HG03520 (cell line): ENCODE results near the gene KCNMA1.

ENCODE experiments used
- ATAC-seq: cut with Tn5 transposase; IDR thresholded peaks from one replicate; pipeline ENCODE4 v1.9.1; 2021; ENCODE audit warnings: mild to moderate bottlenecking, moderate library complexity; ENCODE audit not compliant: unreplicated experiment

Gene KCNMA1

GRCh38 chr10:77176232-77176631 lies 461.4 kb downstream of the KCNMA1 start:
- ATAC-seq = no peak

- no peak for ATAC-seq
These were observed 461.9 kb downstream of the KCNMA1 start for GRCh38 chr10:77175631-77176222.

DNA sequence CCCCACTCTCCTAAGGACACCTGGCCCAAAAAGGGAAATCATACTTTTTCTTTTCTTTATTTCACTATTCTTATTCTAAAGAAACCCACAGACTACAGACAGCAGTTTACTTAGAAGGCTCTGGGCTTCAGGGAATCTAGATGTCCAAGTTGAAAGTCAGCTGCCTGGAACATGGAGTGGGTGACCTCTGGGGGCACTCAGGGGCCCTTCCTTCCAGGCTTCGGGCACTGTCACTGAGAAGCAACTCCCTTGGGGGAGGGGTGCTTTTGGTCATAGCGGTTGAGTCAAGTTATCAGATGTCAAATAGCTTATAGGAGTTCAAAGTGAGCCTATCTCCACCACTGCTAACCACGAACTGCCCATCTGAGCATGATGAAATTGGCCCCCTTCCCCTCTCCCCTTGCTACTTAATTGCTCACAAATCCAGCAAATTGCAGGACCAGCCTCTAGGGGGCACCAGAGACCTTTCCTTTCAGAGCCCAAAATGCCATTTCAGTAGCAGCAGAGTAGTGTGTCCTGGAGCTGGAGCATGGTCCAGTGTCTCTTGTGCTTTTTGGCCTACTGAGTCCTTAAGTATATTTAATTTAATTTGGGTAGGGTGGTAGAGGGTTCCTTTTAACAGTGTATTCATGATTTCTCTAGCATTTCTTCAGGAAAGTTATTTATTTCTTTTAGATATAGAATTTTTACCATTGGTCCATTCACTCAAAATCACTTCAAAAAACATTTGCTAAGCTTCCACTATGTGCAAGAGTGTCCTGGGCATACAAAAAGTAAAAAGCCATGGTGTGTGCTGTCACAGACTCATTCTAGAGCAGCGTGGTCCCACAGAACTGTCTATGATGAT lies 463.8 kb downstream of the KCNMA1 start:
- ATAC-seq = peak; percentile 71

- no peak for ATAC-seq
These were observed 465.5 kb downstream of the KCNMA1 start for GRCh38 chr10:77172086-77172485.

- no peak for ATAC-seq
These were observed 468.7 kb downstream of the KCNMA1 start for GRCh38 chr10:77168861-77169260.

GRCh38 chr10:77168161-77168560 lies 469.4 kb downstream of the KCNMA1 start:
- no peak for ATAC-seq

DNA sequence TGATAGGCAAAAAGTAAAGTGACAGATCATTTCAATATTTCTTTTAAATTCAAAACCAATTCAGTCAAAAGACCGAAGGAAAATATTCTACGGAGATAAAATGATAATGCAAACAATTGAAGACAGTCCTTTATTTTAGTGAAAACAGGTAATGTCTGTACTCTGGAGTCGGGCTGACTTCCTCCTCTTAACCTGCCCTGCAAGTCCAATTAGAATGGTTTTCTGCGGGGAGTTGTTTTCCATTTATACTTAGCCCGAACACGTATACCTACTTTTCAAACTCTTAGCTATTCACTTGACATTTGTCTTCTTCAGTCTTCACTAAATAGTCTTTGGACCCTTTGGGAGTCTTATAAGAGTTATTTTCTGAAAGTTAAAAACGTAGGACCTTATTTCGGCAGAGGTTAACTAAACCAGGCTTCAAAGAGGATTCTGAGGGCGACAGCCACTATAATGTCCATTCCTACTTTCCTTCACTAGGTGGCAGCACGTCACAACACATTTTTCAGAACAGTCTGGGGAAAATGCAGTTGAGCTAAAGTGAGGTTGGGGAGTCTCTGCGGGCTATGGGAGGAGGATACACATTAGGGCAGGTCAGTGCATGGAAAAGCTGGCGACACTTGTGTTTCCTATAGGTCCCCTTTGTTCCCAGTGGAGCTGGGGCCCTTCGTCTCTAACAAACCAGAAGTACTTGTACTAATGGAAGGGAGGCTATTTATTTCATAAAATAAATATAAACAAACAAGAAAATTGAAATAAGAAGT lies 472.0 kb downstream of the KCNMA1 start:
- ATAC-seq = peak; percentile 69

DNA sequence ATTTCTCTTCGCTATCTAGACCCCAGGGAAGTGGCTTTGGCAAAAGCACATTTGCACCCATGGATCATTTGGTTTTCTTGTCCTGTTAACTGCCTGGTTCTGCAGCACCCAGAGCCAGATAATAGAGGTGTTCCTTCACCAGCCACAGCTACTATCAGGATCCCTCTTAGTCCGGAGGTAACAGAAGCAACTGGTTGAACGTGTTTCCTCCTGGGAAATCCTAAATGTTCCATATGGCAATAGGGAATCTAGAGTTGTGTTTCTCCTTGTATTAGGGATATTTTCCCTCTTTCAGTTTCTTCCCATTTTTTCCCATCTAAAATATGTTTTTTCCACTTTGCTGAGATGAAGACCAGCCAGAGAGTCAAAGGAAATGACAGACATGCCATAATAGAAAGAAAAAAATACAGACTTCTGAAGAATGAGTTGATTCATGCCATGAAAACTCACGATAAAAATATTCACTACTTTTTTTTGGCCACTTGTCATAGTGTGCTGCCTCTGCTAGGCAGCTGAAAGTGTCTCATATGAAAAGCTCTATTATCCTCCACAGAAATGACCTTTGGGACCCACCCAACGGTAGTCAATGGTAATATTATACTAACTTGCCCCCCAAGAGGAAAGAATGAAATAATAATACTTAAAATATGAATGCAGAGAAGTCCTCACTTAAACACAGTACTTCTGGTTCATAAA lies 472.8 kb downstream of the KCNMA1 start:
- ATAC-seq = no peak

- no peak for ATAC-seq
These were observed 473.8 kb downstream of the KCNMA1 start for GRCh38 chr10:77163670-77164348.

DNA sequence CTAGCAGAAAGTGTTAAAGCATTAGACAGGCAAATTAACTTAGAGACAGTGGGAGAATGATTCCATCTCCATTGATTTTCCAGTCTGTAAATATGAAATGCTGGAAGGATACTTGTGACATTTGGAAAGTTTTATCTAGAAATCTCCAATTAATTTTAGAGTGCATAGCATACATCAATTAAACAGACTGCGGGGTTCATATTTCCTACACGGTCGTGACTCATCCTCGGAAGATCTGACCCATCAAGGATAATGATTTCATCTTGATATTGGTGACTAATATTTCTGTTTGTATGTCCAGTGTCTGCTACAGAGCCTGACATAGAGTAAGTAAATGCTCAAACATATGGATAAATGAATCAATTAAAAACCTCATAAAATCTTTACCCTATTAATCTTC lies 474.9 kb downstream of the KCNMA1 start:
- ATAC-seq = no peak

GRCh38 chr10:77160679-77161078 lies 476.9 kb downstream of the KCNMA1 start:
- no peak for ATAC-seq

- no peak for ATAC-seq
These were observed 478.0 kb downstream of the KCNMA1 start for GRCh38 chr10:77159538-77160110.

GRCh38 chr10:77158666-77159065 lies 478.9 kb downstream of the KCNMA1 start:
- no peak for ATAC-seq

DNA sequence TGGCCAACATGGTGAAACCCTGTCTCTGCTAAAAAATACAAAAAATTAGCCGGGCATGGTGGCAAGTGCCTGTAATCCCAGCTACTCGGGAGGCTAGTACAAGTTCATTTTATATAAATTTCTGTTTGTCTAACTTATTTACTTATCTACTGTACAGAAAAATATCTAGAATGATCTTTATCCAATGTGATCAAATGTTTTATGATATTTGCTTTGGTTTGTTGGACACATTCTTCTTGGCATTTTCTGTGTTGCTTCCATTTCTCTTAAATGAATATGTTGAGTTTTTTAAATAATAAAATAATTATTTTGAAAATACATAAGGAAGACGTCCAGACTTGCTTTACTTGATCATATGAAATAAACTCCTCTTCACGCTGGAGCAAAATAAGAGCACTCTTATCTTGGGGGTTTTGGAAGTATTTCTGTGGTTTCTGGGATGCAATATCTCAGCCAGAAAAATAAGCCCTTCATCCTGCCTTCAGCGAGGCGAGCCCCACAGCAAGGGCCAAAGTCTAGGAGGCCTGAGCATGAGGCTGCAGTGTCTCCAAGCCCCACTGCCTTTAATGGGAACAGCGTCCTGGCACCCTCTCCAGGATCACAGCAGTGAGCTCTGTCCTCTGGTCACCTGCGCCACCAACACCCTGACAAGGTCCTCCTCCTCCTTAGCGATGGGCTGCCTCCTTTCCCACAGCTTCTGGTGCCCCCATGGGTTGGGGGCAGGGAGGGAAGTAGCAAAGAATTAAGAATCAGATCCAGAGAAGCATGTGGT lies 480.2 kb downstream of the KCNMA1 start:
- ATAC-seq = no peak

DNA sequence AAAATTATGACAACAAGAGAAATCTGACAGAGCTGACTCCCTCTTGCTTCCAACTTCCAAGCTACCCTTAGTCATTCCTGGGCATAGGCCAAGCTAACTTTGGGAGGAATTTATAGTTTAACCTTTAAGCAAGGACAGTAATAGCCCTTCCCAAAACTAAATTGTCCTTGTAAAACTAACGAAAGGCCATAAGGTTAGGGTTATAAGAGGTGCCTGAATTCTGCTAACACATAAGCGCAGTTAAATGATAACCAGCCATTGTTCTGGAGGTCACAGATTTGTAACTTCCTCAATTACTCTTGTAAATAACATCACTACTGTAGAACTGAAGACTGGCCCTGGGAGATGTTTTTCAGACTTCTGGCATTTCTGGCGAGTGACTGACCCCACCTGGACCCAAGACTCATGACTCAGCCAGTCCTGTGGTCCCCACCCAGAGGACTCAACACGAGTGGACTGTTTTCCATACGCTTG lies 481.2 kb downstream of the KCNMA1 start:
- ATAC-seq = no peak

- no peak for ATAC-seq
These were observed 485.4 kb downstream of the KCNMA1 start for GRCh38 chr10:77152256-77152655.

DNA sequence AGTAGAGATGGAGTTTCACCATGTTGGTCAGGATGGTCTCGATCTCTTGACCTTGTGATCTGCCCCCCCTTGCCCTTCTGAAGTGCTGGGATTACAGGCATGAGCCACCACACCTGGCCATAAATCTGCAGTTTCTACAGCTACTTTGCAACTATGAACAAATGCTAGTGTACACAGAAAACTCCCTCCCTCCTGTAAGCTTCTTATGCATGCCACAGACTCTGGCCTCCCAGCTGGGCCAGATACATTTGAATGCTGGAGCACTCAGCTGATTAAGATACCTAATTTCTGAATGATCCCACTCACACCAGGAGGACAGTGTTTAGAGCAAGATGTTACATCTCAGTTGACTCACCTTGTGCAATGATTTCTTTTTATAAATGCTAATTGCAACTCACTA lies 486.2 kb downstream of the KCNMA1 start:
- ATAC-seq = no peak

DNA sequence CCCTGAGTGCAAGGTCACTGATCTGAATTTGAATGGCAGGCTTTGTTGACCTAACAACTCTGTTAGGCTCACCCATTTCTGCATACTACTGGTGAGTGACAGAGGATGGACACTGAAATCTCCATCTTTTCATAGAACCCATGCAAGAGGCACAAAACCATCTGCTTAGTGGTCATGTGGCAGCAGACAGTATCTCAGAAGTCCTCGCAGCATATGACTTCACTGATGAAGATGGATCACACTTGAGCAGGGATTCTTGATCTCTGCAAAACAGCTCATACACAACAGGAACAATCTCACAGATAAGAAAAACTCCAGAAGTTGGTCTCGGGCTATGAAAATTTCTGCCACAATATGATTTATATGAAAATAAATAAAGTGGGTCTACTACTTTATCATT lies 487.9 kb downstream of the KCNMA1 start:
- ATAC-seq = no peak

DNA sequence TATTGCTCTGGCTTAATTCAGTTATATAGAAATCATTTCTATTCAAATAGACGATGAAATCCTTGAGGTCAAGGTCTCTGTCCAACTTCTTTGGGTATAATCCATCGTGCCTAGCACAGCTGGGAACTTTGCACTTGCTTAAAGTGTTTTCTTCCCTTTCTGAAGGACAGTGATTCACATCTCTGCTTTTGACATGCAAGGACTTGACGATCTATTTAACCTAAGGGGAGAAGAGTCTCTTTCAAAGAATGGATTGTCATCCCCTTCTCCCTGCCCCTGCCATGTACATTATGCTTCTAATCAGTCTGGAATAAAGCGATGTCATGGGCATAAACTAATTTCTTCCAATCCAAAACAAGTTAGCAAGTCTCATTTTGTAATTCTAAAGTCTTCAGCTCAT lies 488.6 kb downstream of the KCNMA1 start:
- ATAC-seq = no peak
